ENCODE results near the gene GMCL2. TPM values are rescaled to one million over a fixed set of nuclear protein-coding genes. Genes with fewer than 3 reads are reported as not detected.

Gene GMCL2
- total RNA-seq, 2 donors from 2014 or later = 2.8 TPM; not detected in 1

DNA sequence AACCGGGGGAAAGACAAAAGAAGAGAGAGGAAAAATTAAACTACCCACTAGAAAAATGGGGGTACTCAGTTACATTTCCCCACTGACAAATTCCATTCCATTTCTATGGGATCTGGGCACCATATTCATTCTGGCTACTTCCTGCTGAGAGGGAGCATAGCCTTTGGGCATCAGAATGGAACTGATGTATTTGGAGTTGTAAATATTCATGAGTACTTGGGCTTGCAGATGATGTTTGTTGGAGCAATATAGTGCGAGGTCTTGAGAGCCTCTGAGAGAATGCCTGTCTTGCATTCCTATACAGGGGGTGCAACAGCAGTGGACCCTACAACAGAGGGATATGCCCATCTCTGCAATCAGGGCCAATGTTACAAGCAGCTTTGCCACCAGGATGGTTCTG, 16.7 kb downstream of the GMCL2 start:
- intact Hi-C loops (cut with DNase I) = no loop called here
- Histone ChIP-seq H3K4me1 (replicated peaks) (no peaks in the 10 kb centered on the region), H3K27me3 (replicated peaks; ENCODE audit: insufficient read depth) (no peaks in the 10 kb centered on the region), H3K4me3 (no peak overlapping the region), H3K36me3 (no peaks in the 10 kb centered on the region), H3K9me3 (no peaks in the 10 kb centered on the region), H3K27ac (no peak overlapping the region)
- TF ChIP-seq POLR2AphosphoS5 (IDR thresholded peaks at IDR 0.05) (no peak), POLR2A (IDR thresholded peaks at IDR 0.05) (no peak)
- TF ChIP-seq, protein P1, sequence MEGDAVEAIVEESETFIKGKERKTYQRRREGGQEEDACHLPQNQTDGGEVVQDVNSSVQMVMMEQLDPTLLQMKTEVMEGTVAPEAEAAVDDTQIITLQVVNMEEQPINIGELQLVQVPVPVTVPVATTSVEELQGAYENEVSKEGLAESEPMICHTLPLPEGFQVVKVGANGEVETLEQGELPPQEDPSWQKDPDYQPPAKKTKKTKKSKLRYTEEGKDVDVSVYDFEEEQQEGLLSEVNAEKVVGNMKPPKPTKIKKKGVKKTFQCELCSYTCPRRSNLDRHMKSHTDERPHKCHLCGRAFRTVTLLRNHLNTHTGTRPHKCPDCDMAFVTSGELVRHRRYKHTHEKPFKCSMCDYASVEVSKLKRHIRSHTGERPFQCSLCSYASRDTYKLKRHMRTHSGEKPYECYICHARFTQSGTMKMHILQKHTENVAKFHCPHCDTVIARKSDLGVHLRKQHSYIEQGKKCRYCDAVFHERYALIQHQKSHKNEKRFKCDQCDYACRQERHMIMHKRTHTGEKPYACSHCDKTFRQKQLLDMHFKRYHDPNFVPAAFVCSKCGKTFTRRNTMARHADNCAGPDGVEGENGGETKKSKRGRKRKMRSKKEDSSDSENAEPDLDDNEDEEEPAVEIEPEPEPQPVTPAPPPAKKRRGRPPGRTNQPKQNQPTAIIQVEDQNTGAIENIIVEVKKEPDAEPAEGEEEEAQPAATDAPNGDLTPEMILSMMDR (IDR thresholded peaks at IDR 0.05) = no peak
- no peak for DNase-seq (ENCODE audit: low spot score)
- WGBS = 91% methylated on average over 2 of the region's 2 CpGs

DNA sequence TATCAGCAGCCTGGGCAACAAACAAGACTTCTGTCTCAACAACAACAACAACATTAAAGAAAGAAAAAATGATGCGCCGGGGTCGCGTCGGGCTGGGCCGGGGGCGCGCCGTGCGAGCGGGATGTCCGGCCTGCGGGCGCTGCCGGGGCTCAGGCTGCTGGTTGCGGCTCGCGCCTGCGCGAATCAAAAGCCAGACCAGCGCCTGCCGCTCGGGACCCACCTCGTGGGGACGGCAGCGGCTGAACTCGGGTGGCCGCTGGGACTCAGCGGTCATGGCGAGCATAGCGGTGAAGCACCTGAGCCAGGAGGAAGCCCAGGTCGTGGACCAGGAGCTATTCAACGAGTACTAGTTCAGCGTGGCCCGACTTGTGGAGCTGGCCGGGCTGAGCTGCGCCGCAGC, 21.6 kb downstream of the GMCL2 start:
- Histone ChIP-seq H3K27me3 (replicated peaks; ENCODE audit: insufficient read depth) (no peaks in the 10 kb centered on the region), H3K9me3 (no peaks in the 10 kb centered on the region), H3K36me3 (no peaks in the 10 kb centered on the region), H3K4me1 (replicated peaks) (no peaks in the 10 kb centered on the region), H3K27ac (no peak overlapping the region), H3K4me3 (no peak overlapping the region)
- 38% methylated on average over 38 of the region's 38 CpGs for WGBS
- intact Hi-C loops (cut with DNase I) = loop anchor here (2.0 kb wide), 1 partner anchor 89 kb away; no protein-coding TSS in a partner anchor
- DNase-seq (ENCODE audit: low spot score) = no peak
- TF ChIP-seq, protein P1 (IDR thresholded peaks at IDR 0.05) = no peak
- TF ChIP-seq POLR2A (IDR thresholded peaks at IDR 0.05) (no peak), POLR2AphosphoS5 (IDR thresholded peaks at IDR 0.05) (no peak)

DNA sequence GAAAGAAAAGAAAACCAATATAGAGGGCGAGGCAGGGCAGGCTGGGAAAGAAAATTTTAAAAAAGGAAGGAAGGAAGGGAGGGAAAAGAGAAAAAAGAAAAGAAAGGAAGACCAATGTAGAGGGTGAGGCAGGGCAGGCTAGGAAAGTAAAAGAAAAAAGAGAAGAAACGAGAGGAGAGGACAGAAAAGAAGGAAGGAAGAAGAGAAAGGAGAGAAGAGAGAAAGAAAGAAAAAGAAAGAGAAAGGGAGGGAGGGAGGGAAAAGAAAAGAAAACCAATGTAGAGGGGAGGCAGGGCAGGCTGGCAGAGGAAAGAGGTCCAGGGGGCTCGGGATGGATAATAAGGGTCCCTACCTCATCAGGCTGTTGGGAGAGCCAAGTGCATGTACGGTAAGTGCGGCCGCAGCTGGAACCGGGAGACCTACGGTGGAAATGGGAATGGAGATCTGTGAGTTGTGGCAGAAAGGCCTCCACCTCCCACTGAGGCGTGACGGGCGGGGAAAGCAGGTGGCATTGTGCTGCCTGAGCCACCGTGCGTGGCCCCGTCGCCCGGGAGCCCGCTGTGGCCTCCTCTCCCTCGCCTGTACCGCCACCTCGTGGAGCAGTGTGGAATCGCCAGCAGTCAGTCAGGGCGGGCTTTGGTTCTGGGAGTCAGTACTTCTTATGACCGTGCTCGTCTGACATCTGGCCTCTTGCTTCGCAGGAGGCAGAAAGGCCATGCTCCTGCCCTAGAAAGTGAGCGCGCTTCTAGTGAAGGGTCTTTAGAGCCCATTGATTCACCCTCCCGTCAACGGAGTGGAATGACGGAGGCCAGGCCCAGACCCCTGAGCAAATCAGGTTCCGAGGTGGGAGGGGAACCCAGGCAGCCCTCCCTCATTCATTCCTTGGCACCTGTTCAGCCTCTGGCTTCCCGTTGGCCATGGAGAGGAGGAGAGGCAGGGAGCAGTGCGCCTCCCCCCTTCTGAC, 23.1 kb downstream of the GMCL2 start:
- H3K4me1 ChIP-seq (replicated peaks) = no peaks in the 10 kb centered on the region
- H3K36me3 ChIP-seq = no peaks in the 10 kb centered on the region
- DNase-seq (ENCODE audit: low spot score) = peak; percentile 66
- no peak overlapping the region for H3K27ac ChIP-seq
- TF ChIP-seq, protein P1 (IDR thresholded peaks at IDR 0.05) = peak; percentile 87 to 99 (median 93)
- TF ChIP-seq POLR2AphosphoS5 (IDR thresholded peaks at IDR 0.05) = peak; percentile 50
- no peak for TF ChIP-seq POLR2A (IDR thresholded peaks at IDR 0.05)
- no peaks in the 10 kb centered on the region for H3K27me3 ChIP-seq (replicated peaks; ENCODE audit: insufficient read depth)
- H3K9me3 ChIP-seq = no peaks in the 10 kb centered on the region
- intact Hi-C loops (cut with DNase I) = loop anchor here (2.0 kb wide), 1 partner anchor 87 kb away; no protein-coding TSS in a partner anchor
- no peak overlapping the region for H3K4me3 ChIP-seq
- WGBS = 8% methylated on average over 33 of the region's 33 CpGs

DNA sequence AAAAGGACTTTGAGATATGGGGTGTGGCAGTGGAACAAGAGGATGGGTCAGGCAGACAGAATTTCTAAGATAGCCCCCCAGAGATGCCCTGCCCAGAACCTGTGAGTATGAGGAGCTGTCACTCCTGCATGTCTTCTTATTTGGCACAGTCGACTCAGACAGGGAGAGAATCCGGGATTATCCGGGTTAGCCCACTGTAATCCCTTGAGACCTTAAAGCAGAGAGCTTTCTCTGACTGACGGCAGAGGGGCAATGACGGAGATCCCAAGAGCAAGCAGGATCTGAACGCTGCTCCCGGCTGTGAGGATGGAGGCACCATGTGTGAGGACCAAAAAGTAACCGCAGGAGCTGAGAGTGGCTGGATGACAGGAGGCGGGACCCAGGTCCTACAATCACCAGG, 24.7 kb downstream of the GMCL2 start:
- H3K9me3 ChIP-seq = no peaks in the 10 kb centered on the region
- WGBS = 70% methylated on average over 9 of the region's 9 CpGs
- no peak overlapping the region for H3K27ac ChIP-seq
- no peaks in the 10 kb centered on the region for H3K36me3 ChIP-seq
- DNase-seq (ENCODE audit: low spot score) = no peak
- H3K27me3 ChIP-seq (replicated peaks; ENCODE audit: insufficient read depth) = no peaks in the 10 kb centered on the region
- no peaks in the 10 kb centered on the region for H3K4me1 ChIP-seq (replicated peaks)
- intact Hi-C loops (cut with DNase I) = no loop called here
- TF ChIP-seq, protein P1 (IDR thresholded peaks at IDR 0.05) = no peak
- no peak for TF ChIP-seq POLR2A (IDR thresholded peaks at IDR 0.05)
- no peak for TF ChIP-seq POLR2AphosphoS5 (IDR thresholded peaks at IDR 0.05)
- H3K4me3 ChIP-seq = no peak overlapping the region

All from prostate gland (tissue), 2 donors.